Coronary artery (tissue), 2 donors: Measurements from ENCODE around the gene NPC2.

Source experiments
- DNase-seq: peaks from one replicate; pipeline ENCODE4 v3.0.0-alpha.2; 2017; ENCODE audit warnings: low spot score
- H3K27ac ChIP-seq, 2 donors: fragments of 200-600 bp; sonication (generic); one replicate each; pipeline ENCODE4 v1.5.1; 2016 to 2019
- H3K4me3 ChIP-seq: fragments of 200-600 bp; sonication (generic); 2 replicates; pipeline ENCODE4 v1.5.1; 2016; ENCODE audit warnings: mild to moderate bottlenecking, moderate library complexity
- TF ChIP-seq, protein P1 (sequence below): fragments of 200-600 bp; sonication (generic); IDR thresholded peaks from one replicate; pipeline ENCODE4 v1.5.1; 2019; ENCODE audit warnings: antibody characterized with exemption

NPC2 gene

DNA sequence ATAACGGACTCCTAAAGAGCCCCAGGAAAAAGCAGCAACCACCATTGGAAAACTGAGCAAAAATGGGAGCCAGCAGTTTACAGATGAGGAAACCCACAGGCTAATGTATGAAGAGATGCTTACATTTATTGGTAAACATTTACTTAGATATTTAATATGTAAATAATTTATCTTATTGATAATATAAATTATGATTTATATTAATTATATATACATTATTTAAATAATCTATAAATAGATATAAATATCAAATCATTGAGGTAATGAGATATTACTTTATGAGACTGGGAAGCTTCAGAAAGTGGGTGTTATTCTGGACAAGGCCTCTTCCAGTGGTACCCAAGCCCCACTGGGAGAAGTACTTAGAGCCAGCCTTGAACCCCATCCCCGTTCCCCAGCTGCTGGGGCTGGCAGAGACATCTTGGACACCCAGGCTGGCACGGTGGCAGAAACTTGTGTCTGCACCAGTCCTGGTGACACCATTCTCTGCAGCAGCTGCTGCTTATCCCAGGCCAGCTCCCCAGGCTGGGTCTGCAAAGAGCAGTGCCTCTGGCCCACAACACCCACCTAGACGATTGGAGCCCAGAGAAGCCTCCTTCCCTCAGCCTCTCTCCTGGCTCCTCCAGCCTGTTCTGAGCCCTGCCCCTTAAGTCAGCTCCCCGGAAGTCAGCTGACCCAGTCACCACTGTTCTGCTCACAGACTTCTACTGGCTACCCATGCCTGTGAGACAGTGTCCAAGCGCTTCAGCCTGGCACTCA, 26.4 kb upstream of the NPC2 start:
- no peak for DNase-seq
- H3K27ac ChIP-seq = peak overlapping the region in 1 of 2 donors; percentile 13

DNA sequence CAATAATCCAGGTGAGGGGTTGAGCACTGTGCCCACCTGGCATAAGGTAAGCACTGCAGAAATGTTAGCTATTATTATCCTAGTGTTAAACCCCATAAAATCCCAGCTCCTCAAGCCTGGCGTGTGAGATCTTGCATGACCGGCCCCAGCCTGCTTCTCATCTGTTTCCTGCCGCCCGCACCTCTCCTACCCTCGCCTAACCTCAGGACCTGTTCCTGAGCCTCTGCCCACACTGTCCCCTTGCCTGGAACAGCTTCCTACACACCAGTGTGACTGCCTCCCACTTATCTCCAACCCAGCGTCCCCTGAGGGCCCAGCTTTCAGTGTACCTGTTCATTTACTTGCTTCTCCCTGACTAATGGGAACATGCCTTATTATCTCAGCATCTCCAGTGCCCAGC, 25.1 kb upstream of the NPC2 start:
- TF ChIP-seq, protein P1, sequence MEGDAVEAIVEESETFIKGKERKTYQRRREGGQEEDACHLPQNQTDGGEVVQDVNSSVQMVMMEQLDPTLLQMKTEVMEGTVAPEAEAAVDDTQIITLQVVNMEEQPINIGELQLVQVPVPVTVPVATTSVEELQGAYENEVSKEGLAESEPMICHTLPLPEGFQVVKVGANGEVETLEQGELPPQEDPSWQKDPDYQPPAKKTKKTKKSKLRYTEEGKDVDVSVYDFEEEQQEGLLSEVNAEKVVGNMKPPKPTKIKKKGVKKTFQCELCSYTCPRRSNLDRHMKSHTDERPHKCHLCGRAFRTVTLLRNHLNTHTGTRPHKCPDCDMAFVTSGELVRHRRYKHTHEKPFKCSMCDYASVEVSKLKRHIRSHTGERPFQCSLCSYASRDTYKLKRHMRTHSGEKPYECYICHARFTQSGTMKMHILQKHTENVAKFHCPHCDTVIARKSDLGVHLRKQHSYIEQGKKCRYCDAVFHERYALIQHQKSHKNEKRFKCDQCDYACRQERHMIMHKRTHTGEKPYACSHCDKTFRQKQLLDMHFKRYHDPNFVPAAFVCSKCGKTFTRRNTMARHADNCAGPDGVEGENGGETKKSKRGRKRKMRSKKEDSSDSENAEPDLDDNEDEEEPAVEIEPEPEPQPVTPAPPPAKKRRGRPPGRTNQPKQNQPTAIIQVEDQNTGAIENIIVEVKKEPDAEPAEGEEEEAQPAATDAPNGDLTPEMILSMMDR = no peak
- no peak for DNase-seq
- Histone ChIP-seq H3K27ac (no peak overlapping the region), H3K4me3 (no peak overlapping the region)

More for the DNA sequence above, 26.4 kb upstream of the NPC2 start:
- no peak overlapping the region for H3K4me3 ChIP-seq
- TF ChIP-seq, protein P1 = no peak

- Histone ChIP-seq H3K27ac (peak overlapping the region in 1 of 2 donors; percentile 20), H3K4me3 (no peak overlapping the region)
- TF ChIP-seq, protein P1 = no peak
- no peak for DNase-seq
These were observed 24.6 kb upstream of the NPC2 start for GRCh38 chr14:74517731-74518130.

DNA sequence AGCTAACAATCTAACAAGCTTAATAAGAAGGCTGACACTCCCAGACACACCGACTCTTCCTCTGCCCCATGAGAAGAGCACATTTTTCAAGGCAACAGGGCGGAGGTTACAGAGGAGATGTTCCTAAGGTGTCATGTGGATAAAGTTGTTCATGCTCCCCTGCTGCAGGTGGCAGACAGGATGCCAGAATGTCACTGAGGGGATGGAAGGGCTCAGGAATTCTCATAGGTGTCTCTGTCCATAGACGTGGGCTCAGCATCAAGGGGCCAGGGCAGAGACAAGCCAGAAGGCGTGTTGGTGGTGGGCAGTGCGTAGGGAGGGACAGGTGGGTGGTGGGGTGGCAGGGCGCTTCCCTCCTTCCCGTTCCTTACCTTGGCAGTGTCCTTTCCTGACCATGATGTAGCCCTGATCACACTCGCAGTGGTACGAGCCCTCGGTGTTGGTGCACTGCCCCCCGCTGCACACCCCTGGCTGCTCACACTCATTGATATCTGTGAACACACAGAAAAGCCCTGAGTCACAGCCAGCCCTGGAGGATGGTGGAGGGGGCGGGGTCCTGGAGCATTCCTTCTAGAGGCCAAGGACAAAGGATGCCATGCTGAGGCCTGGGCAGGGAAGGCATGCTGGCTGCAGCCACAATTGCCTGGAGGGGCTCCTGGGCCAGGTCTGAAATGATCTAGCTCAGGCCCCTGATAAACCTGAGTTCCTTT, 23.5 kb upstream of the NPC2 start:
- no peak for DNase-seq
- Histone ChIP-seq H3K27ac (peak overlapping the region in 1 of 2 donors; percentile 20), H3K4me3 (no peak overlapping the region)
- TF ChIP-seq, protein P1 = no peak

DNA sequence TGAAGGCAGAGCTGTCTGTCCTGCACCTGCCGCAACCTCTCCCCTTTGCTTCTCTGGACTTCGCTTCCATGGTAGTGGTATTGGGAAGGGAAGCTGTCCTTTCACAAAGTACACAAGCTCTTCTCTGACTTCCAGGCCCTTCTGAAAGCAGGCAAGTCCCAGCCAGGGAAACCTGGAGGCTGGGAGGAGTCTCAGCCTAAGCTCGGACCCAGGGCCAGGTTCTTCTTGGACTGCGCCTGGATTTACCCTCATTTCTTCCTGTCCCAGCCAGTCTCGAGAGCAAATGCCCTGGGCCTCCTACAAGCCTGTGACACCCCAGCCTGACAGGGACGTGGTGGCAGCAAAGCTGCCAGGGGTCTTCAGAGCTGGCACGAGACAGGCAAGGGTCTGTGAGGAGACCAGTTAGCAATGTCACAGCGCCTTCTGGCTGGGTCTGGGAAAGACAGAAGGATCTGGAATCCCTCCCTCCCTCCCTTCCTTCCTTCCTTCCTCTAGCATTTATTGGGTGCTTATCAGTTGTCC, 22.8 kb upstream of the NPC2 start:
- peak overlapping the region in 1 of 2 donors; percentile 49 for H3K27ac ChIP-seq
- no peak for DNase-seq
- no peak overlapping the region for H3K4me3 ChIP-seq
- TF ChIP-seq, protein P1 = no peak

DNA sequence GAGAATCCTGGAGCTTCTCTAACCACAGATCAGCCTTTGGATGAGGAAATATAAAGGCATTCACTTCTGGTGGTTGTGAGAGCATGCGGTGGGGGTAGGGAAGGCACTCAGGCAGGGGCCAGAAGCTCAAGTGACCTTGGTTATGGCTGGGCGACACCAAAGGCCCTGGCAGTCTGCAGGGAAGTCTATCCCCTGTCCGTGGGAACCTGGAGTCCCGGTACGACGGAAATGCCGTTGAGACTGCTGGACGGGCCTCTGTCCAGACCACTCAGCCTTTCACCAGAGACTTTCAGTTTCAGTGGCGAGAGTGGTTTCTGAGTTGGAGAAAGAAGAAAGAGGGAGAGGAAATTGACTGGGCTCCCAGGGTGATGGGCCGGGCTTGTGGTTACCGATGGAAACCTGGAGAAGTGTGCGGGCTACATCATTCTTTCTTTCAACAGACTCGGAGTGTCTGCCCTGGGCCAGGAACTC, 21.4 kb upstream of the NPC2 start:
- H3K4me3 ChIP-seq = no peak overlapping the region
- TF ChIP-seq, protein P1 = no peak
- DNase-seq = no peak
- H3K27ac ChIP-seq = peak overlapping the region in 1 of 2 donors; percentile 78
